Vagina (tissue), 2 donors: ENCODE results near the gene ZNF337. TPM values are rescaled to one million over a fixed set of nuclear protein-coding genes. Genes with fewer than 3 reads are reported as not detected.
"Not testable (repeated sequence)": the region's sequence is repeated elsewhere in the genome, so short reads cannot be mapped to it uniquely, and the experiment has no call there.

Source experiments
- DNase-seq, 2 donors: peaks; one replicate each; pipeline ENCODE4 v3.0.0-alpha.2; 2017; ENCODE audit errors: extremely low spot score in 2 of 2
- H3K27ac ChIP-seq: fragments of 200-600 bp; sonication (generic); one replicate; pipeline ENCODE4 v1.5.1; 2019
- H3K27me3 ChIP-seq: fragments of 200-600 bp; sonication (generic); one replicate; pipeline ENCODE4 v1.5.1; 2019
- H3K36me3 ChIP-seq, 2 donors: fragments of 200-600 bp; sonication (generic); one replicate each; pipeline ENCODE4 v1.5.1; 2017 to 2019
- H3K4me1 ChIP-seq: fragments of 200-600 bp; sonication (generic); one replicate; pipeline ENCODE4 v1.5.1; 2019
- H3K4me3 ChIP-seq, 2 donors: fragments of 200-600 bp; sonication (generic); 1 replicate in 1 of 2; 2 replicates in 1 of 2; pipeline ENCODE4 v1.5.1; 2016 to 2019
- H3K9me3 ChIP-seq: fragments of 200-600 bp; sonication (generic); one replicate; pipeline ENCODE4 v1.5.1; 2019
- CTCF ChIP-seq, 3 experiments: fragments of 450-650 bp in 2 of 3; fragments of 200-600 bp in 1 of 3; sonication (generic) in 1 of 3; IDR thresholded peaks; one replicate each; pipeline ENCODE4 v1.5.1; 2017 to 2019; ENCODE audit warnings: antibody characterized with exemption in 3 of 3, mild to moderate bottlenecking in 2 of 3, moderate library complexity in 2 of 3
- POLR2A ChIP-seq, 2 donors: fragments of 450-650 bp; IDR thresholded peaks; one replicate each; pipeline ENCODE4 v1.6.1; 2017; ENCODE audit warnings: antibody characterized with exemption in 2 of 2, mild to moderate bottlenecking in 2 of 2, moderate library complexity in 2 of 2
- POLR2AphosphoS5 ChIP-seq, 2 donors: sonication (generic); formaldehyde crosslinking; IDR thresholded peaks; one replicate each; pipeline ENCODE4 v1.9.0; 2017; ENCODE audit warnings: antibody characterized with exemption in 2 of 2, mild to moderate bottlenecking in 2 of 2, low read depth in 1 of 2; ENCODE audit not compliant: insufficient read depth in 1 of 2
- intact Hi-C: fragments of 100-400 bp; cut with DNase I; formaldehyde crosslinking; loops from one replicate; pipeline ENCODE4 v1.15.1; 2023
- total RNA-seq: library from RNA; depleted of rRNA; stranded (reverse); fragments of >200 nt; gene quantifications from one replicate; pipeline ENCODE4 v1.2.3, GENCODE V29; 2016

ZNF337 gene
- total RNA-seq, 1 donor from 2014 or later: 20.1 TPM

- no peak overlapping the region for H3K27ac ChIP-seq
- peaks cover 0 to 17% of the 10 kb centered on the region in 2 donors for H3K36me3 ChIP-seq
- no peak for TF ChIP-seq POLR2A (IDR thresholded peaks at IDR 0.05)
- no peaks in the 10 kb centered on the region for H3K9me3 ChIP-seq
- DNase-seq: no peak
- intact Hi-C loops: no loop called here
- no peak overlapping the region for H3K4me3 ChIP-seq
- H3K27me3 ChIP-seq: no peaks in the 10 kb centered on the region
- no peaks in the 10 kb centered on the region for H3K4me1 ChIP-seq
These were observed 59.4 kb downstream of the ZNF337 start for GRCh38 chr20:25637247-25637646.

- no peaks in the 10 kb centered on the region for H3K27me3 ChIP-seq
- no peak overlapping the region for H3K27ac ChIP-seq
- DNase-seq: no peak
- H3K9me3 ChIP-seq: no peaks in the 10 kb centered on the region
- no peak overlapping the region for H3K4me3 ChIP-seq
- intact Hi-C loops: no loop called here
- H3K4me1 ChIP-seq: no peaks in the 10 kb centered on the region
- TF ChIP-seq POLR2AphosphoS5 (IDR thresholded peaks at IDR 0.05; ENCODE audit: insufficient read depth in 1 of 2, low read depth in 1 of 2) (no peak), POLR2A (IDR thresholded peaks at IDR 0.05) (no peak), CTCF (IDR thresholded peaks at IDR 0.05) (no peak)
- peaks cover 0 to 17% of the 10 kb centered on the region in 2 donors for H3K36me3 ChIP-seq
These were observed 63.5 kb downstream of the ZNF337 start for GRCh38 chr20:25632940-25633790.

GRCh38 chr20:25630615-25631014 lies 66.0 kb downstream of the ZNF337 start:
- H3K27ac ChIP-seq, intact Hi-C loops, H3K4me1 ChIP-seq: not testable (repeated sequence)

GRCh38 chr20:25629816-25630499 lies 66.7 kb downstream of the ZNF337 start:
- H3K9me3 ChIP-seq: no peaks in the 10 kb centered on the region
- no peak for DNase-seq

More at GRCh38 chr20:25630615-25631014, 66.0 kb downstream of the ZNF337 start:
- not testable (repeated sequence) for H3K9me3 ChIP-seq, DNase-seq, H3K27me3 ChIP-seq, H3K4me3 ChIP-seq
- peaks cover 0 to 17% of the 10 kb centered on the region in 2 donors for H3K36me3 ChIP-seq

GRCh38 chr20:25626779-25627178 lies 69.9 kb downstream of the ZNF337 start:
- intact Hi-C loops: no loop called here
- TF ChIP-seq POLR2A (IDR thresholded peaks at IDR 0.05): no peak
- no peak for TF ChIP-seq CTCF (IDR thresholded peaks at IDR 0.05)
- TF ChIP-seq POLR2AphosphoS5 (IDR thresholded peaks at IDR 0.05; ENCODE audit: insufficient read depth in 1 of 2, low read depth in 1 of 2): no peak

More at GRCh38 chr20:25629816-25630499, 66.7 kb downstream of the ZNF337 start:
- intact Hi-C loops: no loop called here
- Histone ChIP-seq H3K36me3 (peaks cover 0 to 10% of the 10 kb centered on the region in 2 donors), H3K4me1 (peaks cover 2% of the 10 kb centered on the region), H3K27me3 (no peaks in the 10 kb centered on the region), H3K27ac (no peak overlapping the region), H3K4me3 (no peak overlapping the region)
- TF ChIP-seq POLR2AphosphoS5 (IDR thresholded peaks at IDR 0.05; ENCODE audit: insufficient read depth in 1 of 2, low read depth in 1 of 2) (no peak), CTCF (IDR thresholded peaks at IDR 0.05) (no peak), POLR2A (IDR thresholded peaks at IDR 0.05) (no peak)

More at GRCh38 chr20:25626779-25627178, 69.9 kb downstream of the ZNF337 start:
- no peak overlapping the region for H3K4me3 ChIP-seq
- no peaks in the 10 kb centered on the region for H3K27me3 ChIP-seq
- no peaks in the 10 kb centered on the region for H3K36me3 ChIP-seq
- peaks cover 9% of the 10 kb centered on the region for H3K4me1 ChIP-seq
- H3K27ac ChIP-seq: no peak overlapping the region
- H3K9me3 ChIP-seq: no peaks in the 10 kb centered on the region
- DNase-seq: no peak
